Measurements from ENCODE around the gene MAST2. TPM values are rescaled to one million over a fixed set of nuclear protein-coding genes. Genes with fewer than 3 reads are reported as not detected.
"Not testable (repeated sequence)": the region's sequence is repeated elsewhere in the genome, so short reads cannot be mapped to it uniquely, and the experiment has no call there.

MAST2 gene
- total RNA-seq, 2 donors from 2014 or later, result 25.2 to 81.3 TPM

DNA sequence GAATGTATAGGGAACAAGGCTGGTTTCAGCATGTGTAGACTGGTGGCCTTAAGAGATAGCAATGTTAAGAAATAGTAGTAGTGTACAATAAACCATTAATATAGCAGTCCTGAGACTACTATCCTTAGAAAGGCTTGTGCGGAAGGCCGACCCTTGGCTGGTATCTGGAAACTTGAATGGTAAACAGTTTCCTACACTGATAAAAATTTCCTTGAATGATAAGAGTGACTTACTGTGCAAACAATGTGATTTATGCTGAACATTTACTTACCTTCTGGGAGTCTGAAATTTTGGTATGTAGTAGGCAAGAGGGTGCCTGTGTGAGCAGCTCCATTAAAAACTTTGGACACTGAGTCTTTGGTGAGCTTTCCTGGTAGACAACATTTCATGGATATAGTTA lies 44.7 kb downstream of the MAST2 start:
- intact Hi-C loops (cut with DNase I), result no loop called here
- no peak overlapping the region for H3K27ac ChIP-seq
- WGBS, result 77% methylated on average over 2 of the region's 2 CpGs
- H3K4me3 ChIP-seq, result no peak overlapping the region
- no peaks in the 10 kb centered on the region for H3K27me3 ChIP-seq (replicated peaks; ENCODE audit: insufficient read depth)
- DNase-seq (ENCODE audit: low spot score), result no peak
- H3K4me1 ChIP-seq (replicated peaks), result no peaks in the 10 kb centered on the region
- TF ChIP-seq POLR2A (IDR thresholded peaks at IDR 0.05) (no peak), POLR2AphosphoS5 (IDR thresholded peaks at IDR 0.05) (no peak)
- TF ChIP-seq, protein P1, sequence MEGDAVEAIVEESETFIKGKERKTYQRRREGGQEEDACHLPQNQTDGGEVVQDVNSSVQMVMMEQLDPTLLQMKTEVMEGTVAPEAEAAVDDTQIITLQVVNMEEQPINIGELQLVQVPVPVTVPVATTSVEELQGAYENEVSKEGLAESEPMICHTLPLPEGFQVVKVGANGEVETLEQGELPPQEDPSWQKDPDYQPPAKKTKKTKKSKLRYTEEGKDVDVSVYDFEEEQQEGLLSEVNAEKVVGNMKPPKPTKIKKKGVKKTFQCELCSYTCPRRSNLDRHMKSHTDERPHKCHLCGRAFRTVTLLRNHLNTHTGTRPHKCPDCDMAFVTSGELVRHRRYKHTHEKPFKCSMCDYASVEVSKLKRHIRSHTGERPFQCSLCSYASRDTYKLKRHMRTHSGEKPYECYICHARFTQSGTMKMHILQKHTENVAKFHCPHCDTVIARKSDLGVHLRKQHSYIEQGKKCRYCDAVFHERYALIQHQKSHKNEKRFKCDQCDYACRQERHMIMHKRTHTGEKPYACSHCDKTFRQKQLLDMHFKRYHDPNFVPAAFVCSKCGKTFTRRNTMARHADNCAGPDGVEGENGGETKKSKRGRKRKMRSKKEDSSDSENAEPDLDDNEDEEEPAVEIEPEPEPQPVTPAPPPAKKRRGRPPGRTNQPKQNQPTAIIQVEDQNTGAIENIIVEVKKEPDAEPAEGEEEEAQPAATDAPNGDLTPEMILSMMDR (IDR thresholded peaks at IDR 0.05), result no peak
- no peaks in the 10 kb centered on the region for H3K36me3 ChIP-seq
- no peaks in the 10 kb centered on the region for H3K9me3 ChIP-seq

DNA sequence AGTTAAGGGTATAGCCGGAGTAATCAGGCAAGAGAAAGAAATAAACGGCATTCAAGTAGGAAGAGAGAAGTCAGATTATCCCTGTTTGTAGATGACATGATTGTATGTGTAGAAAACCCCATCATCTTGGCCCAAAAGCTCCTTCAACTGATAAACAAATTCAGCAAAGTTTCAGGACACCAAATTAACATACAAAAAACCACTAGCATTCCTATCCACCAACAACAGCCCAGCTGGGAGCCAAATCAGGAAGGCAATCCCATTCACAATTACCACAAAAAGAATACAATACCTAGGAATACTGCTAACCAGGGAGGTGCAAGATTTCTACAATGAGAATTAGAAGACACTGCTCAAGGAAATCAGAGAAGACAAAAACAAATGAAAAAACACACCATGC lies 45.3 kb downstream of the MAST2 start:
- Histone ChIP-seq H3K4me1 (replicated peaks) (no peaks in the 10 kb centered on the region), H3K4me3 (no peak overlapping the region), H3K9me3 (no peaks in the 10 kb centered on the region), H3K36me3 (no peaks in the 10 kb centered on the region), H3K27ac (no peak overlapping the region), H3K27me3 (replicated peaks; ENCODE audit: insufficient read depth) (no peaks in the 10 kb centered on the region)
- no peak for DNase-seq (ENCODE audit: low spot score)
- intact Hi-C loops (cut with DNase I), result no loop called here
- no peak for TF ChIP-seq POLR2A (IDR thresholded peaks at IDR 0.05)
- no peak for TF ChIP-seq POLR2AphosphoS5 (IDR thresholded peaks at IDR 0.05)
- TF ChIP-seq, protein P1 (IDR thresholded peaks at IDR 0.05), result no peak
- 89% methylated on average over 2 of the region's 2 CpGs for WGBS

DNA sequence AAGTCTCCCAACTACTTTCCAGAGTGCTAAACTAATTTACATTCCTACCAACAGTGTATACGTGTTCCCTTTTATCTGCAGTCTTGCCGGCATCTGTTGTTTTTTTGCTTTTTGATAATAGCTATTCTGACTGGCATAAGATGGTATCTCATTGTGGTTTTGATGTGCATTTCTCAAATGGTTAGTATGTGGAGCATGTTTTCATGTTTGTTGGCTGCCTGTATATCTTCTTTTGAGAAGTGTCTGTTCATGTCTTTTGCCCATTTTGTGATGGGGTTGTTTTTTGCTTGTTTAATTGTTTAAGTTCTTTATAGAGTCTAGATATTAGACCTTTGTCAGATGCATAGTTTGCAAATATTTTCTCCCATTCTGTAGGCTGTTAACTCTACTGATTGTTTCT lies 46.6 kb downstream of the MAST2 start:
- intact Hi-C loops (cut with DNase I), result no loop called here

DNA sequence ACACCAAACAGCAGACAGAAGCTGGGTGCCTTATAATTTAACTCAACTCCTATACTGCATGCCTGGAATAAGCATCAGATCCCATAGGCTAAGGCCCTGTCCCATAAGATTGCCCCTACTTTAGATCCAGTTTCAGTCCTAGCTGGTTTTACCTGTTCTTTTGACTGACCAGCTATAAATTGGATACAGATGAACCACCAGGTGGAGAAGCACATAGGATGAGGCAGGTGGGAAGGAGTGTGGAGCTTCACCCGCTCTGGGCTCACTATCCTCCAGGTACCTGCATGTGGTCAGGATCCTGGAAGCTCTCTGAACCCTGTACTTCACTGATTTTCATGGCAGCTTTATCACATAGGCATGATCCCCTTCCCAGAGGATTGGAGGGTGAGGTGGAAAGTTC lies 51.3 kb downstream of the MAST2 start:
- 95% methylated on average over 1 of the region's 1 CpG for WGBS
- Histone ChIP-seq H3K27ac (no peak overlapping the region), H3K4me3 (no peak overlapping the region), H3K36me3 (no peaks in the 10 kb centered on the region), H3K4me1 (replicated peaks) (no peaks in the 10 kb centered on the region), H3K9me3 (no peaks in the 10 kb centered on the region), H3K27me3 (replicated peaks; ENCODE audit: insufficient read depth) (no peaks in the 10 kb centered on the region)
- intact Hi-C loops (cut with DNase I), result no loop called here
- DNase-seq (ENCODE audit: low spot score), result no peak
- no peak for TF ChIP-seq POLR2AphosphoS5 (IDR thresholded peaks at IDR 0.05)
- no peak for TF ChIP-seq POLR2A (IDR thresholded peaks at IDR 0.05)
- TF ChIP-seq, protein P1 (IDR thresholded peaks at IDR 0.05), result no peak

More for the DNA sequence above, 46.6 kb downstream of the MAST2 start:
- Histone ChIP-seq H3K9me3 (no peaks in the 10 kb centered on the region), H3K27me3 (replicated peaks; ENCODE audit: insufficient read depth) (no peaks in the 10 kb centered on the region), H3K27ac (no peak overlapping the region), H3K4me3 (no peak overlapping the region), H3K36me3 (no peaks in the 10 kb centered on the region), H3K4me1 (replicated peaks) (no peaks in the 10 kb centered on the region)
- 95% methylated on average over 2 of the region's 2 CpGs for WGBS
- TF ChIP-seq POLR2A (IDR thresholded peaks at IDR 0.05) (no peak), POLR2AphosphoS5 (IDR thresholded peaks at IDR 0.05) (no peak)
- TF ChIP-seq, protein P1 (IDR thresholded peaks at IDR 0.05), result no peak
- no peak for DNase-seq (ENCODE audit: low spot score)

DNA sequence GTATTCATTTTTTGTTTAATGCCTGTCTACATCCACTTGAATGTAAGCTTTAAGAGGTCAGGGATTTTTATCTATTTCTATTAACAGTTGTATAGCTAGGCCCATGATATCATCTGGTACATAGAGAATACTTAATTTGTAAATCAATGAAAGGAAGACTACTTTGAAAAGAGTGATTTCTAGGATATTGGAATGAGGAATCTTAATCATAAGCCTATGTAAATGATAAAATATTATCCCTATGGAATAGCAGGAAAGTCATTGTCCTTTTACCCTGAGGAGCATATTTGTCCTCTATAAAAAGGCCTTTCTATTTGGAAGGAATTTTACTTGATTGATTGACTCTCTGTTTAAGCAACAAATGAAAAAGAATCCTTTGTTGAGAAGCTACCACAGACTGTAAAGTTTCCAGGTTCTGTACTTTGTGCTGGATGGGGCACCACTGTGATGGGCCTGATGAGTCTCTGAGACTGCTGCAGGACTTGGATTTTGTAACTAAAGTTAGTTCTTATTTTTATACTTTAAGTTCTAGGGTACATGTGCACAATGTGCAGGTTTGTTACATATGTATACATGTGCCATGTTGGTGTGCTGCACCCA lies 53.8 kb downstream of the MAST2 start:
- intact Hi-C loops (cut with DNase I), result no loop called here
- no peaks in the 10 kb centered on the region for H3K9me3 ChIP-seq
- TF ChIP-seq POLR2A (IDR thresholded peaks at IDR 0.05) (no peak), POLR2AphosphoS5 (IDR thresholded peaks at IDR 0.05) (no peak)
- TF ChIP-seq, protein P1 (IDR thresholded peaks at IDR 0.05), result no peak
- no peak overlapping the region for H3K27ac ChIP-seq
- H3K4me3 ChIP-seq, result no peak overlapping the region
- DNase-seq (ENCODE audit: low spot score), result no peak
- H3K27me3 ChIP-seq (replicated peaks; ENCODE audit: insufficient read depth), result no peaks in the 10 kb centered on the region
- H3K4me1 ChIP-seq (replicated peaks), result no peaks in the 10 kb centered on the region
- no peaks in the 10 kb centered on the region for H3K36me3 ChIP-seq

DNA sequence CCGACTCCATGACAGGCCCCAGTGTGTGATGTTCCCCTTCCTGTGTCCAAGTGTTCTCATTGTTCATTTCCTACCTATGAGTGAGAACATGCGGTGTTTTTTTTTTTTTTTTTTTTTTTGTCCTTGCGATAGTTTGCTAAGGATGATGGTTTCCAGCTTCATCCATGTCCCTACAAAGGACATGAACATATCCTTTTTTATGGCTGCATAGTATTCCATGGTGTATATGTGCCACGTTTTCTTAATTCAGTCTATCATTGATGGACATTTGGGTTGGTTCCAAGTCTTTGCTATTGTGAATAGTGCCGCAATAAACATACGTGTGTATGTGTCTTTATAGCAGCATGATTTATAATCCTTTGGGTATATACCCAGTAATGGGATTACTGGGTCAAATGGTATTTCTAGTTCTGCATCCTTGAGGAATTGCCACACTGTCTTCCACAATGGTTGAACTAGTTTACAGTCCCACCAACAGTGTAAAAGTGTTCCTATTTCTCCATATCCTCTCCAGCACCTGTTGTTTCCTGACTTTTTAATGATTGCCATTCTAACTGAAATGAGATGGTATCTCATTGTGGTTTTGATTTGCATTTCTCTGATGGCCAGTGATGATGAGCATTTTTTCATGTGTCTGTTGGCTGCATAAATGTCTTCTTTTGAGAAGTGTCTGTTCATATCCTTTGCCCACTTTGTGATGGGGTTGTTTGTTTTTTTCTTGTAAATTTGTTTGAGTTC lies 54.5 kb downstream of the MAST2 start:
- H3K9me3 ChIP-seq; H3K4me1 ChIP-seq (replicated peaks); H3K27ac ChIP-seq; H3K27me3 ChIP-seq (replicated peaks; ENCODE audit: insufficient read depth); H3K4me3 ChIP-seq; DNase-seq (ENCODE audit: low spot score); H3K36me3 ChIP-seq; intact Hi-C loops (cut with DNase I): not testable (repeated sequence)
- 94% methylated on average over 6 of the region's 6 CpGs for WGBS

Measured in prostate gland (tissue), 2 donors.